ENCODE measurements around the gene PPP6C. TPM values are rescaled to one million over a fixed set of nuclear protein-coding genes. Genes with fewer than 3 reads are reported as not detected.
"Not testable (repeated sequence)": the region's sequence is repeated elsewhere in the genome, so short reads cannot be mapped to it uniquely, and the experiment has no call there.

Gene PPP6C
- total RNA-seq, 1 experiment from 2014 or later, result 50.8 TPM

DNA sequence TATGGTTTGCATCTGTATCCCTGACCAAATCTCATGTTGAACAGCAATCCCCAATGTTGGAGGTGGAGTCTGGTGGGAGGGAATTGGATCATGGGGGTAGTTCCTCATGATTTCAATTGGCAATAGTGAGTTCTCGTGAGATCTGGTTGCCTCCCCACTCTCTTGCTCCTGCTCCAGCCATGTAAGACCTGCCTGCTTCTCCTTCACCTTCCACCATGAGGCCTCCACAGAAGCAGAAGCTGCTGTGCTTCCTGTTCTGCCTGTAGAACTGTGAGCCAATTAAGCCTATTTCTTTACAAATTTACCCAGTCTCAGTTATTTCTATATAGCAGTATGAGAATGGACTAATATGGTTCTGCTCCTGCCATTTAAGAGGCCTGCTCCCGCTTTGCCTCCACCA lies 79.1 kb downstream of the PPP6C start:
- Histone ChIP-seq H3K27me3 (replicated peaks; ENCODE audit: insufficient read depth, low read depth, low read length, poor library complexity) (no peaks in the 10 kb centered on the region), H3K36me3 (ENCODE audit: insufficient read depth, low read length, poor library complexity, severe bottlenecking) (no peaks in the 10 kb centered on the region), H3K4me1 (ENCODE audit: insufficient read depth, low read length, poor library complexity, severe bottlenecking) (peaks cover 5% of the 10 kb centered on the region), H3K4me3 (ENCODE audit: low read depth, low read length, poor library complexity, severe bottlenecking) (no peak overlapping the region), H3K27ac (ENCODE audit: low read depth, low read length, poor library complexity, severe bottlenecking) (no peak overlapping the region), H3K9me3 (ENCODE audit: low read depth, low read length, poor library complexity, severe bottlenecking) (no peaks in the 10 kb centered on the region)
- DNase-seq (ENCODE audit: low spot score), result no peak
- ChIA-PET POLR2A (ENCODE audit: low non-redundant PET) (no interaction called here), CTCF (no interaction called here)
- TF ChIP-seq, protein P1, sequence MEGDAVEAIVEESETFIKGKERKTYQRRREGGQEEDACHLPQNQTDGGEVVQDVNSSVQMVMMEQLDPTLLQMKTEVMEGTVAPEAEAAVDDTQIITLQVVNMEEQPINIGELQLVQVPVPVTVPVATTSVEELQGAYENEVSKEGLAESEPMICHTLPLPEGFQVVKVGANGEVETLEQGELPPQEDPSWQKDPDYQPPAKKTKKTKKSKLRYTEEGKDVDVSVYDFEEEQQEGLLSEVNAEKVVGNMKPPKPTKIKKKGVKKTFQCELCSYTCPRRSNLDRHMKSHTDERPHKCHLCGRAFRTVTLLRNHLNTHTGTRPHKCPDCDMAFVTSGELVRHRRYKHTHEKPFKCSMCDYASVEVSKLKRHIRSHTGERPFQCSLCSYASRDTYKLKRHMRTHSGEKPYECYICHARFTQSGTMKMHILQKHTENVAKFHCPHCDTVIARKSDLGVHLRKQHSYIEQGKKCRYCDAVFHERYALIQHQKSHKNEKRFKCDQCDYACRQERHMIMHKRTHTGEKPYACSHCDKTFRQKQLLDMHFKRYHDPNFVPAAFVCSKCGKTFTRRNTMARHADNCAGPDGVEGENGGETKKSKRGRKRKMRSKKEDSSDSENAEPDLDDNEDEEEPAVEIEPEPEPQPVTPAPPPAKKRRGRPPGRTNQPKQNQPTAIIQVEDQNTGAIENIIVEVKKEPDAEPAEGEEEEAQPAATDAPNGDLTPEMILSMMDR (conservative IDR thresholded peaks at IDR 0.05; ENCODE audit: low read depth, low read length), result no peak
- TF ChIP-seq EZH2 (IDR thresholded peaks at IDR 0.05; ENCODE audit: borderline replicate concordance, low read depth, low read length, poor library complexity, severe bottlenecking), result no peak
- no TSS peak for BruUV-seq (replicated peaks)
- intact Hi-C loops (cut with micrococcal nuclease; ENCODE audit: unreplicated experiment), result no loop called here

DNA sequence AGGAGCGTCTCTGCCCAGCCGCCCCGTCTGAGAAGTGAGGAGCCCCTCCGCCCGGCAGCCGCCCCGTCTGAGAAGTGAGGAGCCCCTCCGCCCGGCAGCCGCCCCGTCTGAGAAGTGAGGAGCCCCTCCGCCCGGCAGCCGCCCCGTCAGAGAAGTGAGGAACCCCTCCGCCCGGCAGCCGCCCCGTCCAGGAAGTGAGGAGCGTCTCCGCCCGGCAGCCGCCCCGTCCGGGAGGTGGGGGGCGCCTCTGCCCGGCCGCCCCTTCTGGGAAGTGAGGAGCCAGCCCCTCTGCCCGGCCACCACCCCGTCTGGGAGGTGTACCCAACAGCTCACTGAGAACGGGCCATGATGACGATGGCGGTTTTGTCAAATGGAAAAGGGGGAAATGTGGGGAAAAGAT lies 81.1 kb downstream of the PPP6C start:
- POLR2A ChIA-PET (ENCODE audit: low non-redundant PET); H3K4me3 ChIP-seq (ENCODE audit: low read depth, low read length, poor library complexity, severe bottlenecking); intact Hi-C loops (cut with micrococcal nuclease; ENCODE audit: unreplicated experiment); H3K36me3 ChIP-seq (ENCODE audit: insufficient read depth, low read length, poor library complexity, severe bottlenecking); H3K27ac ChIP-seq (ENCODE audit: low read depth, low read length, poor library complexity, severe bottlenecking); BruUV-seq (replicated peaks); H3K9me3 ChIP-seq (ENCODE audit: low read depth, low read length, poor library complexity, severe bottlenecking); H3K27me3 ChIP-seq (replicated peaks; ENCODE audit: insufficient read depth, low read depth, low read length, poor library complexity); CTCF ChIA-PET; DNase-seq (ENCODE audit: low spot score): not testable (repeated sequence)
- H3K4me1 ChIP-seq (ENCODE audit: insufficient read depth, low read length, poor library complexity, severe bottlenecking), result peaks cover 14% of the 10 kb centered on the region

DNA sequence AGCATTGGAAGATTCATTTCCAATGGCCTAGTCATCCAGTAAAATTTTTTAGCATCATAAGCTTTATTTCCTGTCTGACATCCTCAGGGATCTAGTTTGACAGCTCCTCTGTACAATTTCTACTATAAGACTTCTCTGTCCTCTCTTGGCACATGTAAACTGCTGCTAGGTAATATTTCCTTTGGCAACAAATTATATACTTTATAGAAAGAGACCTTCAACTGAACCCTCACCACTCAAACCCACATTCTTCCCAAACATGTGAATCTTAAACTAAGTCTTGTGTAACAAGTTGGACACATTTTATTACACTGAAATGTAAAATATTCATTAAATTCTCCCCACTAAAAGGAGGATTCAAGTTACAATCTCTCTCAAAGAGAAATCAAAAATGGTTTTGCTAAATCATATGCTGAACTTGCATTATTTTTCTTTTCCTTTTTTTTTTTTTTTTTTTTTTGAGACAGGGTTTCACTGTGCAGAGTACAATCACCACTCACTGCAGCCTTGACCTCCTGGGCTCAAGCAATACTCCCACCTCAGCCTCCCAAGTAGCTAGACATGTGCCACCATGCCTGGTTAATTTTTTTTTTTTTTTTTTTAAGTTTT lies 83.2 kb downstream of the PPP6C start:
- POLR2A ChIA-PET (ENCODE audit: low non-redundant PET), result no interaction called here

More for the DNA sequence above, 83.2 kb downstream of the PPP6C start:
- peaks cover 15% of the 10 kb centered on the region for H3K4me1 ChIP-seq (ENCODE audit: insufficient read depth, low read length, poor library complexity, severe bottlenecking)
- no peaks in the 10 kb centered on the region for H3K27me3 ChIP-seq (replicated peaks; ENCODE audit: insufficient read depth, low read depth, low read length, poor library complexity)
- BruUV-seq (replicated peaks), result no TSS peak
- peak; percentile 24 for DNase-seq (ENCODE audit: low spot score)
- no peak overlapping the region for H3K27ac ChIP-seq (ENCODE audit: low read depth, low read length, poor library complexity, severe bottlenecking)
- H3K36me3 ChIP-seq (ENCODE audit: insufficient read depth, low read length, poor library complexity, severe bottlenecking), result no peaks in the 10 kb centered on the region
- CTCF ChIA-PET, result no interaction called here
- TF ChIP-seq EZH2 (IDR thresholded peaks at IDR 0.05; ENCODE audit: borderline replicate concordance, low read depth, low read length, poor library complexity, severe bottlenecking), result no peak
- TF ChIP-seq, protein P1 (conservative IDR thresholded peaks at IDR 0.05; ENCODE audit: low read depth, low read length), result no peak
- H3K4me3 ChIP-seq (ENCODE audit: low read depth, low read length, poor library complexity, severe bottlenecking), result no peak overlapping the region
- no peaks in the 10 kb centered on the region for H3K9me3 ChIP-seq (ENCODE audit: low read depth, low read length, poor library complexity, severe bottlenecking)
- intact Hi-C loops (cut with micrococcal nuclease; ENCODE audit: unreplicated experiment), result no loop called here

Data from A673 (cell line).